ENCODE results near the gene ASAP3. TPM values are rescaled to one million over a fixed set of nuclear protein-coding genes. Genes with fewer than 3 reads are reported as not detected.

Gene ASAP3
- total and polyA plus RNA-seq, 9 of the 15 experiments (the other 6 are each of a cell fraction or from before 2014, with no cell fraction given): 1.7 to 31.2 (median 17.4) TPM

- peak; percentile 52 for TF ChIP-seq RBFOX2 (IDR thresholded peaks at IDR 0.05; ENCODE audit: low read depth, low read length)
- no peak for TF ChIP-seq KAT7 (CRISPR knock-in tag; IDR thresholded peaks at IDR 0.05; ENCODE audit: borderline replicate concordance)
- no peak for TF ChIP-seq MTA3 (IDR thresholded peaks at IDR 0.05; ENCODE audit: borderline replicate concordance)
- TF ChIP-seq PKNOX1 (IDR thresholded peaks at IDR 0.05): peak; percentile 89
- TF ChIP-seq THRAP3 (IDR thresholded peaks at IDR 0.05; ENCODE audit: borderline replicate concordance): no peak
- no peak for TF ChIP-seq GMEB1 (CRISPR knock-in tag; IDR thresholded peaks at IDR 0.05)
- TF ChIP-seq NFYB (IDR thresholded peaks at IDR 0.05; ENCODE audit: extremely low read depth, insufficient read length): peak; percentile 61
- TF ChIP-seq BMI1 (IDR thresholded peaks at IDR 0.05; ENCODE audit: low read length): no peak
- TF ChIP-seq MYNN (IDR thresholded peaks at IDR 0.05): no peak
- TF ChIP-seq MYNN (CRISPR knock-in tag; IDR thresholded peaks at IDR 0.05): no peak
- TF ChIP-seq GABPB1 (CRISPR knock-in tag; IDR thresholded peaks at IDR 0.05): no peak
- peak; percentile 54 for TF ChIP-seq FOS (IDR thresholded peaks at IDR 0.05; ENCODE audit: extremely low read depth, insufficient read length)
- peak; percentile 78 for TF ChIP-seq PRDM10 (IDR thresholded peaks at IDR 0.05; ENCODE audit: partially characterized antibody)
- TF ChIP-seq XRCC4 (IDR thresholded peaks at IDR 0.05; ENCODE audit: extremely low read depth, insufficient read depth, insufficient read length): no peak
- TF ChIP-seq MBD2 (IDR thresholded peaks at IDR 0.05; ENCODE audit: borderline replicate concordance, low read depth): peak; percentile 20; the same call in 1 of the 2 replicates
Measured at GRCh38 chr1:23521588-23521987, 37.6 kb upstream of the ASAP3 start (continued).
